ENCODE measurements around the gene PPP6R3. TPM values are rescaled to one million over a fixed set of nuclear protein-coding genes. Genes with fewer than 3 reads are reported as not detected.

Gene PPP6R3
- total RNA-seq, 1 experiment from 2014 or later, result 138 TPM

DNA sequence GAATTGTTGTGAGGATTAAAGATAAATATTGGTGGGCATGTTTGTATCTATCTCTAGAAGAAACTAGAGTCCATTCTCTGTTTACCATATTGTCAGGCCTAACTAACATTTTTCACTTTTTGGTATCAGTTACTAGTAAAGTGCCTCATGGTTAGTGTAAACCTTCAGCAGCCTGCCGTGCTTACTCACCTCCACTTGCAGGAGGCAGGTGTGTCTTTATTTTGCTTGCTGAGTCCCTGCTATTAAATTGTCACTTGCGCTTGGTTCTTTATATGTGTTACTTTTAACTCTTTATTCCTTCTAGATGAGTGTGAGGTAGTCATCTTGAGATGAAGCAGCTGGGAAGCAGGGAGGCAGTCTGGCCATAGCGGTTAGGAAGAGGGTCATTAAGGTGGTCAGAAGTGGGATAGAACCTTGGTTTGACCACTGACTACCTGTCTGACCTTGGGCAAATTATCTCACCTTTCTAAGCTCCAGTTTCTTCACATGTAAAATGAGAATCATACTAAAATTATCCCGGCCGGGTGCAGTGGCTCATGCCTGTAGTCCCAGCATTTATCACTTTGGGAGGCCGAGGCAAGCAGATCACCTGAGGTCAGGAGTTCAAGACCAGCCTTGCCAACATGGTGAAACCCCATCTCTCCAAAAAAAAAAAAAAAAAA, 21.2 kb downstream of the PPP6R3 start:
- H3K4me3 Mint-ChIP-seq, result no peak overlapping the region
- no CpG with 5 or more reads among the region's 6 CpGs for WGBS (ENCODE audit: extremely low coverage, insufficient read length, low lambda C conversion rate)

More for the DNA sequence above, 21.2 kb downstream of the PPP6R3 start:
- no peak overlapping the region for H3K56ac ChIP-seq (ENCODE audit: insufficient read length, low read depth, low read length)
- H2BK5ac ChIP-seq (ENCODE audit: insufficient read length, low read length), result no peak overlapping the region
- peaks cover 64% of the 10 kb centered on the region for H3K79me2 ChIP-seq (ENCODE audit: insufficient read depth, low read length)
- no peak overlapping the region for H4K5ac ChIP-seq (ENCODE audit: insufficient read length, low read depth, low read length)
- no peak overlapping the region for H4K91ac ChIP-seq (ENCODE audit: insufficient read length, low read depth, low read length)
- no peak overlapping the region for H2BK20ac ChIP-seq (ENCODE audit: low read depth, low read length, poor library complexity, severe bottlenecking)
- Mint-ChIP-seq H3K27ac (peak overlapping the region in 1 of 3 experiments; percentile 20; a peak in 3 of 7 replicates), H3K9me3 (peaks cover 7 to 15% of the 10 kb centered on the region in 2 experiments; a peak in 4 of 5 replicates), H3K36me3 (ENCODE audit: insufficient read depth in 1 of 3, low read depth in 3 of 3) (peaks cover 27 to 42% (median 39%) of the 10 kb centered on the region in 3 experiments), H3K27me3 (ENCODE audit: low read depth) (no peaks in the 10 kb centered on the region), H3K4me1 (peaks cover 8 to 21% of the 10 kb centered on the region in 2 experiments)
- no peaks in the 10 kb centered on the region for H3K9me3 ChIP-seq (ENCODE audit: control insufficient read depth, low read depth, low read length)
- H2BK15ac ChIP-seq (ENCODE audit: low read depth, low read length), result no peak overlapping the region
- H2AK5ac ChIP-seq (ENCODE audit: insufficient read length, low read length), result no peak overlapping the region
- no peaks in the 10 kb centered on the region for H3K4me1 ChIP-seq (ENCODE audit: insufficient read depth, low read length)
- H3K4ac ChIP-seq (ENCODE audit: low read depth, low read length), result no peak overlapping the region
- no peak overlapping the region for H3K27ac ChIP-seq (ENCODE audit: insufficient read length, low read depth, low read length)
- H3K18ac ChIP-seq (ENCODE audit: insufficient read length, low read depth, low read length), result no peak overlapping the region
- H3K4me2 ChIP-seq (ENCODE audit: insufficient read depth, insufficient read length, low read length), result no peak overlapping the region
- no peak overlapping the region for H3T11ph ChIP-seq (ENCODE audit: low read length)
- no peak overlapping the region for H2BK120ac ChIP-seq (ENCODE audit: low read depth, low read length, poor library complexity, severe bottlenecking)
- no peak overlapping the region for H3K14ac ChIP-seq (ENCODE audit: insufficient read depth, low read length)
- DNase-seq, result no peak
- no peak overlapping the region for H2AFZ ChIP-seq (ENCODE audit: low read length)
- no peaks in the 10 kb centered on the region for H3K23me2 ChIP-seq (ENCODE audit: insufficient read length, low read depth, low read length, poor library complexity, severe bottlenecking)
- no peaks in the 10 kb centered on the region for H3K27me3 ChIP-seq (ENCODE audit: insufficient read depth, low read length)
- H2BK12ac ChIP-seq (ENCODE audit: insufficient read length, low read depth, low read length), result no peak overlapping the region
- H3K23ac ChIP-seq (ENCODE audit: insufficient read length, low read depth, low read length), result no peak overlapping the region
- H3K79me1 ChIP-seq (ENCODE audit: insufficient read depth, low read depth, low read length, poor library complexity, severe bottlenecking), result peaks cover 6% of the 10 kb centered on the region
- H4K8ac ChIP-seq (replicated peaks; ENCODE audit: insufficient read length, low read depth, low read length), result no peak overlapping the region
- H3K9ac ChIP-seq (ENCODE audit: extremely low read depth, insufficient read length, low read length), result no peak overlapping the region
- H4K20me1 ChIP-seq (ENCODE audit: control insufficient read depth, insufficient read depth, insufficient read length), result no peaks in the 10 kb centered on the region
- TF ChIP-seq, protein P1, sequence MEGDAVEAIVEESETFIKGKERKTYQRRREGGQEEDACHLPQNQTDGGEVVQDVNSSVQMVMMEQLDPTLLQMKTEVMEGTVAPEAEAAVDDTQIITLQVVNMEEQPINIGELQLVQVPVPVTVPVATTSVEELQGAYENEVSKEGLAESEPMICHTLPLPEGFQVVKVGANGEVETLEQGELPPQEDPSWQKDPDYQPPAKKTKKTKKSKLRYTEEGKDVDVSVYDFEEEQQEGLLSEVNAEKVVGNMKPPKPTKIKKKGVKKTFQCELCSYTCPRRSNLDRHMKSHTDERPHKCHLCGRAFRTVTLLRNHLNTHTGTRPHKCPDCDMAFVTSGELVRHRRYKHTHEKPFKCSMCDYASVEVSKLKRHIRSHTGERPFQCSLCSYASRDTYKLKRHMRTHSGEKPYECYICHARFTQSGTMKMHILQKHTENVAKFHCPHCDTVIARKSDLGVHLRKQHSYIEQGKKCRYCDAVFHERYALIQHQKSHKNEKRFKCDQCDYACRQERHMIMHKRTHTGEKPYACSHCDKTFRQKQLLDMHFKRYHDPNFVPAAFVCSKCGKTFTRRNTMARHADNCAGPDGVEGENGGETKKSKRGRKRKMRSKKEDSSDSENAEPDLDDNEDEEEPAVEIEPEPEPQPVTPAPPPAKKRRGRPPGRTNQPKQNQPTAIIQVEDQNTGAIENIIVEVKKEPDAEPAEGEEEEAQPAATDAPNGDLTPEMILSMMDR (conservative IDR thresholded peaks at IDR 0.05), result no peak

Measured in H9 (cell line).